Thoracic aorta (tissue), 2 donors: Measurements from ENCODE around the gene IGFBP2. TPM values are rescaled to one million over a fixed set of nuclear protein-coding genes. Genes with fewer than 3 reads are reported as not detected.
A peak's percentile ranks its signal among the peaks of the same experiment; 100 is the strongest.

Source experiments
- ATAC-seq: fragments of 150-250 bp; one replicate; pipeline ENCODE4 v1.8.0; 2017; ENCODE audit warnings: low read depth; ENCODE audit not compliant: insufficient number of reproducible peaks, low FRiP score
- DNase-seq: peaks from one replicate; pipeline ENCODE4 v3.0.0-alpha.2; 2020; ENCODE audit warnings: low spot score
- H3K27ac ChIP-seq, 2 donors: fragments of 200-600 bp; sonication (generic); 1 replicate in 1 of 2; 2 replicates in 1 of 2; pipeline ENCODE4 v1.5.1; 2016; ENCODE audit warnings: mild to moderate bottlenecking in 2 of 2, moderate library complexity in 2 of 2
- H3K27me3 ChIP-seq: fragments of 200-600 bp; sonication (generic); replicated peaks from 2 replicates; pipeline ENCODE4 v1.6.0; 2016; ENCODE audit warnings: mild to moderate bottlenecking; ENCODE audit not compliant: insufficient read depth
- H3K36me3 ChIP-seq: fragments of 200-600 bp; sonication (generic); one replicate; pipeline ENCODE4 v1.5.1; 2016
- H3K4me1 ChIP-seq, 2 donors: fragments of 200-600 bp; sonication (generic); 1 replicate in 1 of 2; 2 replicates in 1 of 2; pipeline versions ENCODE4 v1.5.1 to v1.6.0; 2016; ENCODE audit warnings: low read depth in 2 of 2, mild to moderate bottlenecking in 1 of 2; ENCODE audit not compliant: control insufficient read depth in 1 of 2
- H3K4me3 ChIP-seq: fragments of 200-600 bp; sonication (generic); 2 replicates; pipeline ENCODE4 v1.5.1; 2016; ENCODE audit warnings: mild to moderate bottlenecking
- H3K9me3 ChIP-seq: fragments of 200-600 bp; sonication (generic); 2 replicates; pipeline ENCODE4 v1.5.1; 2016
- CTCF ChIP-seq: fragments of 200-600 bp; sonication (generic); IDR thresholded peaks from one replicate; pipeline ENCODE4 v1.5.1; 2019; ENCODE audit warnings: antibody characterized with exemption
- total RNA-seq, 2 donors: library from RNA; depleted of rRNA; stranded (reverse); fragments of >200 nt; gene quantifications; one replicate each; pipeline versions ENCODE4 v1.1.0 to v1.2.3, GENCODE V29; 2016

The IGFBP2 gene
- total RNA-seq, 2 donors from 2014 or later, result 608 to 2,156 TPM

GRCh38 chr2:216710551-216711301 lies 77.5 kb downstream of the IGFBP2 start:
- no peaks in the 10 kb centered on the region for H3K36me3 ChIP-seq
- H3K4me1 ChIP-seq, result peaks cover 13 to 31% of the 10 kb centered on the region in 2 donors
- no peak for DNase-seq
- no peaks in the 10 kb centered on the region for H3K9me3 ChIP-seq
- no peak for ATAC-seq
- H3K4me3 ChIP-seq, result no peak overlapping the region
- H3K27me3 ChIP-seq, result no peaks in the 10 kb centered on the region
- peak overlapping the region in 1 of 2 donors; percentile 66 for H3K27ac ChIP-seq
- TF ChIP-seq CTCF, result no peak

- H3K9me3 ChIP-seq, result no peaks in the 10 kb centered on the region
- TF ChIP-seq CTCF, result no peak
- DNase-seq (no peak), ATAC-seq (no peak)
- no peak overlapping the region for H3K4me3 ChIP-seq
- H3K36me3 ChIP-seq, result no peaks in the 10 kb centered on the region
- peaks cover 13 to 31% of the 10 kb centered on the region in 2 donors for H3K4me1 ChIP-seq
- H3K27ac ChIP-seq, result peak overlapping the region in 1 of 2 donors; percentile 66
- no peaks in the 10 kb centered on the region for H3K27me3 ChIP-seq
Measured at GRCh38 chr2:216711348-216711747, 78.1 kb downstream of the IGFBP2 start.

DNA sequence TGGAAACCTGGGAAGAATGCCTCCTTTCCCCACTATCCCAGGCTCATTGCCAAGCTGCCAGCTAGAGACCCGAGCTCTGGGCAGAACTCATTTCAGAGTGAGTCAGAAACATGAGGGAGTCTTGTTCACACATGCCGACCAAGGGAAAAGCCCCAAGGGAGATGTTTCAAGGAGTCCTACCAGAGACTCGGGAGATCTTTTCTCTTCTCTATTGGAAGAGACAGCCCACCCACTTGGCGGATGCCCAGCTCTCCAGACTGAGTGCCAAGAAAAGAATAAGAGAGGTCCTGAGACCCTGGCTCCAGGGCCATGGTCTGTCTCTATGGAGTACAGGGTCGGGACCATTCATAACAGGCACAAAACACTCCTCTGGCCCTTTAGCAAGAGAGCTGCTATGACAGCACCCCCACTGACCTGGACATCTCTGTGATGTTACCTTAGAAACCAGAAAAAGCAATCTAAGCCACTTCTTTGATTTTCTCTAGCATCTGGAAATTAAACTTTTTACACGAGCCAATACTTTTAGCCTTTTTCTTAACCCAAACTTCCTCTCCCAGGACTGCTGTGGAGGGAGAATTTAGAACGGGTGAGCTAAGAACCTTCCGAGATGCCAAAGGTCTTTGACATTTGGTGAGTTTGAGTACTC lies 80.6 kb downstream of the IGFBP2 start:
- H3K4me1 ChIP-seq, result peaks cover 13 to 31% of the 10 kb centered on the region in 2 donors

More for the DNA sequence above, 80.6 kb downstream of the IGFBP2 start:
- Histone ChIP-seq H3K36me3 (no peaks in the 10 kb centered on the region), H3K27ac (peak overlapping the region in 1 of 2 donors; percentile 55), H3K4me3 (no peak overlapping the region), H3K9me3 (no peaks in the 10 kb centered on the region), H3K27me3 (no peaks in the 10 kb centered on the region)
- TF ChIP-seq CTCF, result no peak
- DNase-seq (peak; percentile 60), ATAC-seq (peak; percentile 57)

Other genes starting within 250 kb of the IGFBP2 start
- gene SMARCAL1, start 220.9 kb upstream of the IGFBP2 start, total RNA-seq, result 10 to 100 TPM; 22.1 to 28.4 TPM
- gene RPL37A, start 134.6 kb upstream of the IGFBP2 start, total RNA-seq, result 100 to 1,000 TPM; 422 to 464 TPM
- gene IGFBP5, start 62.1 kb downstream of the IGFBP2 start, total RNA-seq, result 1,000 to 10,000 TPM in 1 of 2 donors, 100 to 1,000 TPM in 1; 482 to 2,105 TPM
- gene TNP1, start 226.6 kb downstream of the IGFBP2 start, total RNA-seq, result not detected